ENCODE results near the gene PRR33.

The PRR33 gene

GRCh38 chr11:1916132-1916985, 24.7 kb upstream of the PRR33 start:
- no peak for DNase-seq (ENCODE audit: low read depth)

- no peak for DNase-seq (ENCODE audit: low read depth)
Measured at GRCh38 chr11:1915795-1916131, 24.1 kb upstream of the PRR33 start.

DNA sequence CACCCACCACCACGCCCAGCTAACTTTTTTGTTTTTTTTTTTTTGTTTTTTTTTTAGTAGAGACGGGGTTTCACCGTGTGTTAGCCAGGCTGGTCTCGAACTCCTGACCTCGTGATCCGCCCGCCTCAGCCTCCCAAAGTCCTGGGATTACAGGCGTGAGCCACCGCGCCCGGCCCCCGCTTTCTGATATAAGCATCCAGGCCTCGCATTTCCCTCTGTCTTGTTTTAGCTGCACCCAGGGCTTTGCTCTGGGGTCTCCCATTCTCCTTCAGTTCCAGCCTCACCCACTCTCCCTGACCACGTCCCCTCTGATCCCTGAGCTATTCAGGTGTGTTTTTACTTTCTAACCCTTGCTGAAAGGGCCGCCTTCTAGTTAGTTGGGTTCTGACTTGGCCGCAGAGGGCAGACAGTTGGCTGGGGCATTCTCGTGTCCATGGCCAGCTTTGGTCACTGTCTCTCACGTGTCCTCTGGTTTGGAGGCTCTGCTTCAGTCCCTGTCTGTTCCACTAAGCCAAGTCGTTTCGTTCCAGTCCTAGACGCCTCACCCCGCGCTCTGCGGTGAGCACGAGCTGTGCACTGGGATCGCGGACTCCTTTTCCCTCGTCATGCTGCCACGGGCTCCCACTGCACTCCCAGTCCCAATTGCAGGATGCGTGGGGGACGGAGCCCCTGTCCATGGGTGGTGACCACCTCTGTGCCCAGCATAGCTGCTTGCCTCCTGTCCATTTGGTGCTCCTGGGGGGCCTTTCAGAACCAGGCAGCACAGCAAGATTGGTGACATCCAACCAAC, 21.8 kb upstream of the PRR33 start:
- DNase-seq (ENCODE audit: low read depth) = no peak

GRCh38 chr11:1912289-1912878, 20.7 kb upstream of the PRR33 start:
- no peak for DNase-seq (ENCODE audit: low read depth)

- no peak for DNase-seq (ENCODE audit: low read depth)
Measured at GRCh38 chr11:1909524-1909923, 17.8 kb upstream of the PRR33 start.

GRCh38 chr11:1908618-1909017, 16.9 kb upstream of the PRR33 start:
- DNase-seq (ENCODE audit: low read depth) = no peak

GRCh38 chr11:1906611-1907423, 15.1 kb upstream of the PRR33 start:
- DNase-seq (ENCODE audit: low read depth) = no peak

- no peak for DNase-seq (ENCODE audit: low read depth)
Measured at GRCh38 chr11:1906181-1906580, 14.5 kb upstream of the PRR33 start.

GRCh38 chr11:1899686-1900085, 8.0 kb upstream of the PRR33 start:
- DNase-seq (ENCODE audit: low read depth) = no peak

DNA sequence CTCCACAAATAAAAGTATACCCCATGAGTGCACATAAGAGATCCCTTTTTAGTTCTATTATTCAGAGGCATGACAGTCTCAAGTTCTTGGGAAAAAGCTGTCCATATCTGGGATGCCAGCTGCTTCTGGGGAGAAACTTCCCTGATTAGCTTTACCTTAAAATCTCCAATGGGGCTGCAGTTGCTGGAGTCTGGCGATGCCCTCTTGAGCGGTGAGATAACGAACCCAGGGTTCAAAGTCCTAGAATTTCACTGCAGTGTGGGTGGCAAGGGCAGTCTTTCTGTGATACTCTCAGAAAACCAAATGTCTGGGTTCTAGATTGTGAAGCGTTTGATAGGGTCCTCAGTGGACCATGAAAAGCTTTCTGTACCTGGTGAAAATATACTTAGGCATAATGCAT, 7.4 kb upstream of the PRR33 start:
- no peak for DNase-seq (ENCODE audit: low read depth)

DNA sequence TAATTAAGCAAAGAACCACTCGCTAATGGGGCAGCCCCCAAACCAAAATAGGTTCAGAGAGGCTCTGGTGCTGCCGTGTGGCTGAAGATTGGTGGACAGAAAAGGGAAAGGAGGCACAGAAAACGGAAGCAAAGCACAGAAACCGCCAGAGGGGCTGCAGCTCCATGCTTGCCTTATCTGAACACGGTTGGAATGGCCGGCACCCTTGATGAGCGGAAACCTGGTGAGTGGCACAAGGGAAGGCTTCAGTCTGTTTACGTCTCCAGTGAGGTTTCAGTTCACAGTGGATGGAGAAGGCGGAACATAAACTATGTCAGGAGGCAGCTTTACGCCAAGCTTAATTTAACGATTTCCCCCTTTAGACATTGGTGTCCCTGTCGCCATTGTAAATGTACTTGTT, 5.2 kb upstream of the PRR33 start:
- DNase-seq (ENCODE audit: low read depth) = no peak

GRCh38 chr11:1896468-1896867, 4.8 kb upstream of the PRR33 start:
- no peak for DNase-seq (ENCODE audit: low read depth)

DNA sequence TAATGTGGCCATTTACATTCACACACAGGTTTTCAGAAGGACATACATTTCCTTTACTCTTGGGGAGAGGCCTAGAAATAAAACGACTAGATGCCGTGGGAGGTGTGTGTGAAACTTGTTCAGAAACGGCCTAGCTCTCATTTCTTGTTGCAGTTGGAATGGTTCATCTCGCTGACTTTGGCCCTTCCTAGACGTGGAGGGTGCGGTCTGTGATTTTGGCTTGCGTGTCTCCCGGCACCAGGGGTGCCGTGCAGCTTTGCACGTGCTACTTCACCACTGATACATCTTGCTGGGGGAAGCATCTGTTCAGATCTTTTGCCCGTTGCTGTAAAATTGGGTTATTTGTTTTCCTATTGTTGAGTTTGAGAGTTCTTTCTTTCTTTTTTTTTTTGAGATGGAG, 3.1 kb upstream of the PRR33 start:
- no peak for DNase-seq (ENCODE audit: low read depth)

DNA sequence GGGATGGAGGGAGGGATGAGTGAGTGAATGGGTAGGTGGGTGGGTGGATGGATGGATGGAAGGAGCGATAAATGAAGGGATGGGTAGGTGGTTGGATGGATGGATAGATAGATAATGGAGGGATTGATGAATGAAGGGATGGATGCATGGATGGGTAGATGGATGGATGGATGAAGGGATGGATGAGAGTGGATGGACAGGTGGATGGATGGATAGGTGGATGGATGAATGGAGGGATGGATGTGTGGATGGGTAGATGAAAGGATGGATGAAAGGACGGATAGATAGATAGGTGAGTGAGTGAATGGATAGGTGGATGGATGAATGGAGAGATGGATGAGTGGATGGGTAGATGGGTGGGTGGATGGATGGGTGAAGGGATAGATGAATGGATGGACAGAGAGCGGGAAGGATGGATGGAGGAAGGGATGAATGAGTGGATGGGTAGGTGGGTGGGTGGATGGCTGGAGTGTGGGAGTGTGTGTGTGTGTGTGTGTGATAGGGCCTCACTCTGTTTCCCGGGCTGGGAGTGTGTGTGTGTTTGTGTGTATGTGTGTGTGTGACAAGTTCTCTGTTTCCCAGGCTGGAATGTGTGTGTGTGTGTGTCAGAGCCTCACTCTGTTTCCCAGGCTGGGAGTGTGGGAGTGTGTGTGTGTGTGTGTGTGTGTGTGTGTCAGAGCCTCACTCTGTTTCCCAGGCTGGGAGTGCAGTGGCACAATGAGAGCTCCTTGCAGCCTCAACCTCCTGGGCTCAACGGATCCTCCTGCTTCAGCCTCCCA, 2.1 kb upstream of the PRR33 start:
- no peak for DNase-seq (ENCODE audit: low read depth)

- no peak for DNase-seq (ENCODE audit: low read depth)
Measured at GRCh38 chr11:1892558-1892957, 863 bp upstream of the PRR33 start.

DNA sequence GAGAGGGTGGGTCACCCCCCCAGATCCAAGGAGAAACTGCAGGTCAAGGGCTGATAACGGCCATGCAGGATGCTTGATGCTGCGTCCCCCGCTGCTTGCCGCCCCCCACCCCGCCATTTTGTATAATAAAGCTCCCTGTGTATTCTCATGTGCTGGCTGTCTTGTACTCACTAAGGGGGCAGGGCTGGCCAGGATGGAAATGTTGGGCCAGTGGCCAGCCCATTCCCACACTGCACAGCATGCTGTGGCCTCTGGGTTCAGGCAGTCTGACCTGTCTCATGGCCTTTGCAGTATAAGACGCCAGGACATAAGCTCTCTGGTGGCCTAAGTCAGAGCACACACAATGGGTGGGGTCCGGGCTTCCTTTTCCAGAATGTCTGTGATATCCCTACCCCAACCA, 421 bp upstream of the PRR33 start:
- DNase-seq (ENCODE audit: low read depth) = no peak

DNA sequence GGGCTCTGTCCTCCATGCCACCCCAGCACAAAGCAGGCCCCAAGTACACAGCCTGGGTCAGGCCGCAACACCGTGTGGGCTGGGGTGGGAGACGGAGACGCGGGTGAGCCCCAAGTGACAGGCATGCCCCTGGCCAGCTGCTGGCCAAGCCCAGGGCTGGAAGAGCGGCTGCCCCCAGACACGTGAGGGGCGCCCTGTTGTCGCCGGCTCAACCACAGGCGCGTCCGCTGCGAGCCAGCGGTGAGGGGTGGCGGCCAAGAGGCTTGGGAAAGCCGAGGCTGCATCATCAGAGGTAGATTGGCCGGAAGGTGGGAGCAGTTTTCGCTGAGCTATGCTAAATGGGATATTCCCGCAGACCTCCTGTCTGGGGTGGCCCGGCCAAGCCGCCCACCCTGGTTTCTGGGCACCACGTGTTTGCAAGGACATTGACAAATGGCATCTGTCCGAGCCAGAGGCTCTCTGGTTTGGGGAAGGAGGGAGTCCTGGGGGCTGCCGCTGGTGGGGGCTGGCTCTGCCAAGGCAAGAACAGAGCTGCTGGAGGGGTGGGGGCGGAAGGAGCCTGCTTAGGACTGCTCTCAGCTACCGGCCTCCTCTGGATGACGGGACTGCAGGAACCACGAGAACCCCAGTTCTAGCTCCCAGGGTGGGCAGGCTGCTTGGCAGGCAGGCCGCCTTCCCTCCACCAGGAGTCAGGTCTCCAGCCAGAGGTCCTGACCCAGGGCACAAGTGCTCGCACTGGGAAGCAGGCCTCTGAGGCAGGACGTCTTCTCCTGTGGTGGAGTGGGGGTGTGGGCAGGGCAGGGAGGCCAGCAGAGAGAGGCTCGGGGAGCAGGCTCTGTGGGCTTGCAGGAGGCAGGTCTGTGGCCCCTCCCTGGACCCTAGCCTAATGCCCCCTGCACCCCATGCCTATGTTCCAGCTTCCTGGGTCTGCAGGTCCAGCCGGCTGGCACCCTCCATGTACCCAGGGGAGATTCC, 552 bp downstream of the PRR33 start:
- no peak for DNase-seq (ENCODE audit: low read depth)

GRCh38 chr11:1889941-1890855, 1.5 kb downstream of the PRR33 start:
- DNase-seq (ENCODE audit: low read depth) = no peak

Measured in HS-27A (cell line).